Measurements from ENCODE around the gene RDM1.
"Not testable (repeated sequence)": the region's sequence is repeated elsewhere in the genome, so short reads cannot be mapped to it uniquely, and the experiment has no call there.

RDM1 gene

DNA sequence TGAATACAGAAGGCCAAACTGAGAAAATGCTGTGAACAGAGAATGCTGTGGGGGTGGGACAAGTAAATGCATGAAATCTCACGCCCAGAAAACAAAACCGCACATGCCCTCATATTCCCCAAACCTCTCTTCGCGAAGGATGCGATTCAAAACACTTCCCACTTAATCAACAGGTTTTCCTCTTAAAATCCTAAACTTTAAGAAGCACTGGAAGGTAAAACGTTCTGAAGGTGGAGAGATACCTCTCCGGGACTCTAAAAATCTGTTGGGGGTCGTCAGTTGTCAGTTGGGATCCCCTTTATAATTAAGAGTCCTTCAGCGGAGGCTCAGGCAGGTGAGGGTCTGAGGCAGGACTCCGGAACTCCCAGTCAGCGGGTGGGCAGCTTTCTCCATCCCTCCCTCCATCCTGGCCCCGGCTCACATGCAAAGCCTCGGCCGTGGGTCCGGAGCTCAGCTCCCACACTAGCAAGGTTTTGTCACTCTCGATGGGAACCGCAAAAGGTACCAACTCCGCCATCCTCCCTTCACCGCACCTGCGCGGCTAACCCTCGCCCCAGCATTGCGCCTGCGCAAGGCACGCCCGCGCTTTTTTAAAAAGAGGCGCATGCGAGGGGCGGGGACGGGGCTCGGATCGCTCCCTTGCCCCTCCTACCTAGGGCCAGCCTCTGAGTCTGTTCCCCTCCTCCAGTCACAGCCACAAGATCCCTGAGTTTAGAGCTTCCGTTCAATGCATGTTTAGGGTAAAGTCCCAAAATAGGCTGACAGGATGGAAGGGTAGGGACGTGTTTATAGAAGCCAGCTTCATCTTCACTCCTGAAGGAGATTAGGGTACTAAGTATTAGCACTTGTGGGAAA, at the start of gene RDM1:
TSS of gene RDM1 (minus strand) at position 563 of the 855 bp plus-strand sequence. CDS start at position 517, 46 bp downstream.
- no peak for DNase-seq

GRCh38 chr17:35978346-35978745, 47.8 kb upstream of the RDM1 start:
- DNase-seq: no peak

GRCh38 chr17:35977509-35977908, 46.9 kb upstream of the RDM1 start:
- no peak for DNase-seq

GRCh38 chr17:35973333-35974260, 43.0 kb upstream of the RDM1 start:
- no peak for DNase-seq

DNA sequence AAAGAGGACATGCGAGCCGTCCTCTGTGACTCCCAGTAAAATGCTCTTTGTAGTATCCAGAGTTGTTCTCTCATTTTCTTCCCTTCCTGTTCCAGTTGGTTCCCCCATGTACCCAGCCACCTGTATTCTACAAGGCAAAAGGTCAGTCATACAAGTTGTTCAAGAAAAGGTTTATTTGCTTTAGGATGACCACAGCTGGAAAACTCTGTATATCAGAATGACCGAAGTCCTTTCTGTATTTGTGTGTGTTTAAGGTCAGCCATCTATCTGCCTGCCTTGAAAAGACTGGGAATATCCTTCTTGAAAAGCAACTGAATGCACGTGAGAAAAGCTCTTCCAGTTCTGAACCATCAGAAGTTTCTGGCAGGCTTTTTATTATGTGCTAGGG, 42.4 kb upstream of the RDM1 start:
- no peak for DNase-seq

DNA sequence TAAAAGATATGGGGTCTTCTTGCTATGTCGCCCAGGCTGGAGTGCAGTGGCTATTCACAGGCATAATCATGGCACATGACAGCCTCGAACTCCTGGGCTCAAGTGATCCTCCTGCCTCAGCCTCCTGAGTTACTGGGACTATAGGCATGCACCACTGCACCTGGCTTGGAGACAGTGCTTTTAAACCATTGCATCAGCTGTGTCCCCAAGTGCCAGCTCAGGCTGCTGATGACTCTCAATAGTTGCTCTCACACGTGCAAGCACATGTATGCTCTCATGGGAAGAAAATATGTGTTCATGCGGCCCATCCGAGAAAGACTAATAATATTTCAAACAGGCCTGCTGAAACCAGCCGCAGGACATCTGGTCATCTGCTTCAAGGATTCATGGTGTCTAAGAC, 42.0 kb upstream of the RDM1 start:
- no peak for DNase-seq

DNA sequence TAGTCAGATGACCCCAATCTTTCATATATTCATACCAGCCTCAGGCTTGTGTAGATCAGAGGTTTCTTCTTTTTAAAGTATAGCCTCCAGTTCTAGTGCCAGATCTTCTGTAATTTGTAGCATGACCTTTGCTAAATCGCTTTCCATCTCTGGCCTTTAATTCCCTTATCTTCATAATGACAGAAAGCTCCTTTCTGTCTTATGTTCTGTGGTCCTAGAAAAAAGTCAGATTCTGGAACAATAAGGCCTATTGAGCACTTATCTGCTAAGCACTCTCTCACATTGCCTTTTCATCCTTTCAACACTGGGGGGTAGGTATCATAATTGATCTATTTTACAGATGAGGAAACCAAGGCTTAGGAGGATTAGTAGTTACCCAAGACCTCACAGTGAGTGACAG, 41.5 kb upstream of the RDM1 start:
- no peak for DNase-seq

- no peak for DNase-seq
Measured at GRCh38 chr17:35969558-35970380, 39.2 kb upstream of the RDM1 start.

DNA sequence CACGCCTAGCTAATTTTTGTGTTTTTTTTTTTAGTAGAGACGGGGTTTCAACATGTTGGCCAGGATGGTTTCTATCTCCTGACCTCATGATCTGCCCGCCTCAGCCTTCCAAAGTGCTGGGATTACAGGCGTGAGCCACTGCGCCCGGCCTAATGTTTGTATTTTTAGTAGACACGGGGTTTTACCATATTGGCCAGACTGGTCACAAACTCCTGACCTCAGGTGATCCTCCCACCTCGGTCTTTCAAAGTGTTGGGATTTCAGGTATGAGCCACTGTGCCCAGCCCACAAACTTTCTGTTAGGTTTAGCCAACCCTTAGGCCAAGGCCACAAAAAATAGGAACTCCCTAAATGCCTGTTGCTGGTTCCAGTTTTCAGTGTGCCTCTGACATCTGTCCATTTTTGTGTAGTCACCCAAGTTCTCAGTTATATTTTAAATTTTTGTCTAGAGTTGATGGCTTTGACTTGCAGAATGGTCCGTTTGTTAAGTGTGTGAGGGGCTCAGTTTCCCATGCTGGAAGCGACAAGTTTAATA, 38.0 kb upstream of the RDM1 start:
- no peak for DNase-seq

- no peak for DNase-seq
Measured at GRCh38 chr17:35965272-35965671, 34.7 kb upstream of the RDM1 start.

DNA sequence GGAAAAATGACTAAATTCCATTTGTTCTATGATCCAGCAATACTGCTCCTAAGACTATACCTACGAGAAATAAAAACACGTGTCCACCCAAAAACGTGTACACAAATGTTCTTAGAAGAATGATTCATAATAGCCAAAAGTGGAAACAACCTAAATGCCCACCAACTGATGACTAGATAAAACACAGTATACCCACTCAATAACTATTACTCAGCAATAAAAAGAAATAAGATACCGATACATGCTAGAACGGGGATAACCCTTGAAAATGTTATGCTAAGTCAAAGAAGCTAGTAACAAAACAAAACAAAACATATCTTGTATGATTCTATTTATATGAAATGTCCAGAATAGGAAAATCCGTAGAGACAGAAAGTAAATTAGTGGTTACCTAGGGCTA, 33.1 kb upstream of the RDM1 start:
- DNase-seq: no peak

DNA sequence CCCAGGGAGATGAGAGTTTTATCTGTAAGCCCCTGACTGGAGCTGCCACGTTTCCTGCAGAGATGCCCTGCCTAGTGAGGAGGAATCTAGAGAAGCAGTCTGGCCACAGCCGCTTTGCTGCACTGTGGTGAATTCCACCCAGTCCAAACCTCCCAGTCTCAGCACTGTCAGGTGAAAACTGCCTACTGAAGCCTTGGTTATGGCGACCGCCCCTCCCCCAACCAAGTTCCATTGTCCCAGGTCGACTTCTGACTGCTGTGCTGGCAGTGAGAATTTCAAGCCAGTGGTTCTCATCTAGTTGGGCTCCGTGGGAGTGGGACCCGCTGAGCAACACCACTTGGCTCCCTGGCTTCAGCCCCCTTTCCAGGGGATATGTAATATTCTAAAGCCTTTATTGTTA, 23.1 kb upstream of the RDM1 start:
- DNase-seq: no peak

DNA sequence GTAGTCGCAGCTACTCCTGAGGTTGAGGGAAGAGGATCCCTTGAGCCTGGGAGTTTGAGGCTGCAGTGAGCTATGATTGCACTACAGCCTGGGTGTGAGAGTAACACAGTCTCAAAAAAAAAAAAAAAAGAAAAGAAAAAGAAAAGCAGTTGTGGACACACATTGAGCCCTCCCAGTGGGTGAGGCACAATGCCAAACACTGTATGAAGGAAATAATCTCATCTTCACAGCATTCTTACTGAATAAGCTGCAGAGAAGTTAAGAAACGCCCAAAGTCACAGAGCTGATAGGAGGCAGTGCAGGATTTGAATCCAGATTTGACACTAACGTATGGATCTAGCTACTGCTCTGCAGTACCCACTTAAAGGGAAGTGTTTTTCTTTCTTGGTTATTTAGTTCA, 18.8 kb upstream of the RDM1 start:
- no peak for DNase-seq

DNA sequence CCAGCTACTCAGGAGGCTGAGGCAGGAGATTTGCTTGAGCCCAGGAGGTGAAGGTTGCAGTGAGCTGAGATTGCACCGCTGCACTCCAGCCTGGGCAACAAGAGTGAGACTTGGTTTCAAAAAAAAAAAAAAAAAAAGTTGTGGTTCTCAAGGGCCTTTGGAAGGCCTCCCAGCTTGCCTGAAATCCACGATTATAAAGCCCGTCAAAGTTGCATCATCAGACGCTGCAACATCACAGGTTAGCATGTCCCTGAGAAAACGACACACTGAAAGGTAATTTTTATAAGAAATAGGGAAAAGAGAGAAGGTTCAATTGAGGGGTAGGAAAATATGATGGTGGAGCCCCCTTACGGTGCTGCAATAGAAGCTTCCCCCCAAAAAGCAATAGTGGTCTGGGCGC, 17.5 kb upstream of the RDM1 start:
- DNase-seq: no peak

DNA sequence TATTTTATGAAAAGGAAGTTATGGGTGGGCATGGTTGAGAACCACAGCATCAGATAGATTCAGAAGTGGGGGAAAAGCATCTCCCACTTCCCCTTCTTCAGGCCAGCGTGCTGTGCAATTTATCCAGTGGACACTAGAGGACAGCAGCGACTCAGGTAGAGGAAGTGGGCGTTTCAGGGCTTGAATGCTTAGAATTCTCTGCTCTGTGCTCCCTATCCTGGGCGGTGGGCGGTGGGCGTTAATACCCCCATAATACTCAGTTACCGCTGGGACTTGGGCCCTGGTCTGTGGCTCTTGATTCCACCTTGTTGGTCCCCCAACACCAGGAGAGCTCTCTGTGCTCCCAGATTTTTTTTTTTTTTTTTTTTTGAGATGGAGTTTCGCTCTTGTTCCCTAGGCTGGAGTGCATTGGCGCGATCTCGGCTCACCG, 16.6 kb upstream of the RDM1 start:
- DNase-seq: no peak

- DNase-seq: no peak
Measured at GRCh38 chr17:35944151-35944550, 13.6 kb upstream of the RDM1 start.

DNA sequence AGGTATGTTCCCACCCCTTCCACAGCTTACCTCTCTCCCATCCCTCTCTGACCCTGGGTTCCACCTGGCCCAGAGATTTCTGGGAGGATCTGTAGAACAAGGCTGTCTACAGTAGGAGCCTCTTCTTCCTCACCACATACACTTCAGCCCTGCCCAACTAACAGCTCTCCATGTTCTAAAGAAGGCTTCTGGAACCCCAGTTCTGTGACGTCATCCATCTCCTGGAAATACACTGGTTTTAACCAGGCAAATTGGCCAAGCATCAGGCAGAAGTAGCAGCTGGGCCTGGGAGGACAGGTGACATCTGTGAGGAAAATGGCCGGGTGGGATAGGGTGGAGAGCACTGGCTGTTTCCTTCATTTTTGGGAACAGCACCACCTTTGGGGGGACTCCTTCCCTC, 13.0 kb upstream of the RDM1 start, which contains the start of gene LYZL6:
TSS of gene LYZL6 (minus strand) at position 177 of the 400 bp plus-strand sequence. CDS start 4,357 bp downstream, outside the sequence.
- no peak for DNase-seq

DNA sequence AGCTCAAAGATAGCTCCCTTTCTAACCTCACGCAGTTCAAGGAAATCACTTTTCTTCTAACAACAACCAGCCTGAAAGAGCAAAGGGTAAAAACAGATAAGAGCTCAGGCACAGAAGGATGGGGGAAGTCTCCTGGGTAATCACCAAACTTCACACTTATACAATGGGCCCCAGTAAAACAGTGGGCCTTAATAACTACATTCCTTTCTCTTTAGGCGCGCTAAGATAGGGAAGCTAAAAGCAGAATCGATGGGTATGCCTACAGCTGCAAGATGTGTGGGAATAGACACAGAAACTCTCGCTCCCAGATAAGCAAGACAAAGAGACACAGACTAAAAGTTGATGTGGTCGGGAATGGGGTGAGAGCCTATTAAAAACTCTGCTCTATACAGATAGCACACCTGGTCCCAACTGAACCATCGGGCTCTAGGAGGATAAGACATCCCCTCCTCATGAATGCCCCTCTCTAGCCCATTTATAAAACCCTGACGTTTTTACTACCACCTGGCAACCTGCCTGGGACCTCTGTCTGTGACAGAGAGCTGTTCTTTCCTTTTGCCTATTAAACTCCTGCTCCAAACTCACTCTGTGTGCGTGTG, 12.1 kb upstream of the RDM1 start:
- DNase-seq: no peak

DNA sequence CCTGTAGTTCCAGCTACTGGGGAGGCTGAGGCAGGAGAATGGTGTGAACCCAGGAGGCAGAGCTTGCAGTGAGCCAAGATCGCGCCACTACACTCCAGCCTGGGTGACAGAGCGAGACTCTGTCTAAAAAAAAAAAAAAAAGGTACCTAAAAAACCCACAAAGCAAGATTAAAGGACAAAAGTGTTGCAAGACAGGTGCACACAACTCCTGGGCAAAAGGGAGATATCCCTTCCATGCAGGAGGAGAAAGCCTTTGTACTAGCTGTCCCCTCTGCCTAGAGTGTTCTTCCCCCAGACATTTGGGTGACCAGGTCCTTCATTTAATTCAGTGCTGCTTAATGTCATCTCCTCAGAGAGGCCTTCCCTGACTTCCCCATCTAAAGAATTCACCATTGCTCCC, 7.9 kb upstream of the RDM1 start:
- DNase-seq: not testable (repeated sequence)

DNA sequence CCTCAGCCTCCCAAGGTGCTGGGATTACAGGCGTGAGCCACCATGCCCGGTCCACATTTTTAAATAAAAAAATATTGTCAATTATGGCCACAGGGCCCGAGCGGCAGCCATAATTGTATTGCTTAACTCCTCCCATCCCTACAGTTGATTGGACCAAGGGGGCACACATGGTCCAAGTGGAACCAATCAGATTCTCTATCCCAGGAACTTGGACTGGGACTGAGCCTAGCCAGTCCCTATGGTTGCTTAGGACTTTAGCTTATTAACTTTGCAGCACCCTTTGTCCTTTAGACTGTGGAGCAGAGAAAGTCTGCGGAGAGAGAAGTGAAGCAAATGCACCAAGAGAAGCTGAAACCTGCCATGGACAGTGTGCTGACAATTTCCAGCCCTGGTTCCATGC, 5.5 kb upstream of the RDM1 start:
- no peak for DNase-seq

DNA sequence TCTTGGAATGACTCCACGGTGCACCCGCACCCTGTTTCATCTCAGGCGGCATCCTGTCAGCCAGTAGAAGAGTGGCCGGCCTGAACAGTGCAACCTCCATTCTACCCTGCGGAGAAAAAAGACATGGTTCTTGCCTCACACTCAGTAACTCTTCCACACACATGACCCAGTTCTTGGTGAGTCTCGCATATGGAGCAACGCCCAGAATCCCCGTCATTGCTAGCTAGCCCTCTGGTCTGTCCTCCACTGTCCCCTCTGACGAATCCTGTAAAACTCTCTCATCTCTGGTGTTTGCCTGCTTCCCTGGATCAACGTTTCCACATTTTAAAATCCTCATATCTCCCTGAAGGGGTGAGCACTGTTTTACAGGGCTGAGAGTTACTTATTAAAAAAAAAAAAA, 4.2 kb upstream of the RDM1 start:
- no peak for DNase-seq

DNA sequence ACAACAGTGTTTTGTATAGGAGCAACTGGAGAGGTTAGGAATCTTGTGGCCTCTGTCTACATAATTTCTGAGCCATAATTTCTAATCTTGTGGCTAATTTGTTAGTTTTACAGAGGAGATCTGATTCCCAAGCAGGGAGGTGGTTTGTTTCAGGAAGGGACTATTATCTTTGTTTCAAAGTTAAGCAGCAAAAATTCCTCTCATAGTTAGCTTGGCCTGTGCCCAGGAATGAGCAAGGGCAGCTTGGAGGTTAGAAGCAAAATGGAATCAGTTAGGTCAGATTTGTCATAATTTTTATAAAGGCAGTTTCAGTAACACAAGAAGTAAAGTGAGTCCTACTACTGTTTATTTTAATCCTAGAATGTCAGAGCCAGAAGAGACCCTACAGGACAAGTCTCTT, 2.0 kb upstream of the RDM1 start:
- DNase-seq: no peak
